ENCODE measurements around the gene PDXDC1.
"Not testable (repeated sequence)": the region's sequence is repeated elsewhere in the genome, so short reads cannot be mapped to it uniquely, and the experiment has no call there.

DNA sequence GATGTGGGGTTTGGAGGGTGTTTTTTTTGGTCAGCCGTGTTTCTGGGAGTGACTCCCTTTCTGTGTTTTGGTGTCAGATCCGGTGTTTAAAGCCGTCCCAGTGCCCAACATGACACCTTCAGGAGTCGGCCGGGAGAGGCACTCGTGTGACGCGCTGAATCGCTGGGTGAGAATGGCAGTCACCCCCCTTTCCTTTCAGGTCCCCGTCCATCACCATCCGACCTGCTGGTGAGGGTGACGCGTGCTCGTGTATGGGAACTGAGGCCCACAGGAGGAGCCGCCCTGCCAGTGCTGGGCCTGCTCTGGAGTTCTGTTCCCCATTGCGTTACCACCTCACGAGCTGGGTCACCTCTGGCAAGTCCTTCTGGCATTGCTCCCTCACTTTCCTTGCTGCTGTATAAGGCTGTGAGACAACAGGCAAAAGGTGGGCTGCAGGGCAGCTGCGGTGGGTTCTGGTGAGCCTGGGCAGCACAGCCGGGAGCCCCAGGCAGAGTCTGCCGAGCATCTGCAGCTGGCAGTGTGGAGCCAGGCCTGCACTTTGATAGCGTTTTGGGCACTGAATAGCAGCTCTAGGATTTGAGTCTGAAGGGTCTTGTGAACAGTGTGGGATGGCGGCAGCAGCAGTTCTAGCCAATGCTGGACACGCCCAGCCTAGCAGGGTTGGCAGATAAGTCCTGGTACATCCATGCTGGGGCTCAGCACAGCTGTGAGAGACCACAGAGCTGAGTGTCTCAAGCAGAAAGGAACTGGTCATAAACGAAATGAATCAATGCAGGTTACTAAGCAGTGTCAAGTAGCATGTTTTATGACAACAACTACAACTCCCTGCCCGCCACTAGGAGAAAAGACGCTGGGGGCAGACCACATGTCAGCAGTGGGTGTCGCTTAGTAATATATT is 54.2 kb downstream of the PDXDC1 start:
- not testable (repeated sequence) for TF ChIP-seq POLR2A (IDR thresholded peaks at IDR 0.05; ENCODE audit: low read length); GATA1 (IDR thresholded peaks at IDR 0.05; ENCODE audit: low read depth, low read length)

Measured in erythroblast (primary cell).